Heart right ventricle (tissue), 16 donors: ENCODE data around the gene EMC9. TPM values are rescaled to one million over a fixed set of nuclear protein-coding genes. Genes with fewer than 3 reads are reported as not detected.

Source experiments
- ATAC-seq, 8 donors: fragments of 200-7000 bp; cut with Tn5 transposase; one replicate each; pipeline ENCODE4 v1.9.1; 2020; ENCODE audit warnings: mild to moderate bottlenecking in 8 of 8, moderate library complexity in 8 of 8, moderate number of reproducible peaks in 1 of 8
- DNase-seq, 2 donors: peaks; one replicate each; pipeline ENCODE4 v3.0.0-alpha.2; 2020
- H3K27ac ChIP-seq, 10 donors: fragments of 200-600 bp; sonication (generic) in 2 of 10; one replicate each; pipeline versions ENCODE4 v1.5.0 to v1.8.0; 2020 to 2022; ENCODE audit warnings: mild to moderate bottlenecking in 3 of 10
- H3K27me3 ChIP-seq, 7 donors: fragments of 200-600 bp; one replicate each; pipeline ENCODE4 v1.8.0; 2021 to 2022; ENCODE audit warnings: mild to moderate bottlenecking in 2 of 7
- H3K36me3 ChIP-seq, 9 donors: fragments of 200-600 bp; sonication (generic) in 1 of 9; one replicate each; pipeline versions ENCODE4 v1.5.0 to v1.8.0; 2020 to 2022; ENCODE audit warnings: mild to moderate bottlenecking in 2 of 9
- H3K4me1 ChIP-seq, 9 donors: fragments of 200-600 bp; sonication (generic) in 1 of 9; one replicate each; pipeline versions ENCODE4 v1.5.0 to v1.8.0; 2020 to 2022; ENCODE audit warnings: mild to moderate bottlenecking in 4 of 9
- H3K4me3 ChIP-seq, 10 donors: fragments of 200-600 bp; sonication (generic) in 2 of 10; one replicate each; pipeline versions ENCODE4 v1.5.0 to v1.8.0; 2020 to 2022; ENCODE audit warnings: mild to moderate bottlenecking in 7 of 10, moderate library complexity in 2 of 10
- H3K9me3 ChIP-seq, 11 donors: fragments of 200-600 bp in 10 of 11; sonication (generic) in 2 of 11; one replicate each; pipeline versions ENCODE4 v1.5.0 to v1.8.0; 2013 to 2022; ENCODE audit warnings: mild to moderate bottlenecking in 2 of 11, control low read depth in 1 of 11, moderate library complexity in 1 of 11
- CTCF ChIP-seq, 9 donors: fragments of 200-600 bp; sonication (generic) in 2 of 9; IDR thresholded peaks; one replicate each; pipeline versions ENCODE4 v1.5.0 to v1.8.0; 2021 to 2022; ENCODE audit warnings: antibody characterized with exemption in 9 of 9, mild to moderate bottlenecking in 5 of 9, moderate library complexity in 1 of 9
- WGBS, 2 donors: extraction: QIAGEN DNeasy Blood & Tissue Kit; methylation state at CpG; one replicate each; pipeline ENCODE4 v1.1.7; 2013; ENCODE audit warnings: inconsistent platforms in 1 of 2; 5-methylcytosine and 5-hydroxymethylcytosine counted together
- intact Hi-C, 10 donors: fragments of 100-400 bp; cut with DNase I; formaldehyde crosslinking; loops; one replicate each; pipeline versions ENCODE4 v1.11.1 to v1.14.2; 2022
- polyA plus RNA-seq, 2 donors: library from polyadenylated mRNA; stranded (reverse); fragments of 200-250 nt; gene quantifications; one replicate each; pipeline ENCODE4 v1.2.3, GENCODE V29; 2013
- total RNA-seq, 10 donors: library from RNA; stranded (reverse); fragmentation: NEBNext Ultra II Directional in 3 of 10; extraction: Animal tissue kit (Norgen Biotek cat#: 25700) in 3 of 10; gene quantifications; one replicate each; pipeline versions ENCODE4 v1.2.1 to v1.2.4, GENCODE V29; 2021 to 2023
- donor health status: Arrhythmogenic right ventricular cardiomyopathy.
- donor health status: ischemic (EF 13 %, LVEDD 7.1; RV severe dilation, severe dysfunction).
- donor health status: healthy with polysubstance abuse.
- donor health status: DM: no; HTN: yes; CAD: no.
- donor health status: DM: no; HTN: no; CAD: no.
- donor health status: ischemic (EF 25% LVEDD 6.9; RV normal size, moderate dysfunction).
- donor health status: ischemic (EF 25% LVEDD 5.7; RV mildly dilated, moderate dysfunction).
- donor health status: healthy.
- donor health status: DM: yes; HTN: yes; CAD: no.
- donor health status: Ischemic cardiomyopathy.
- donor health status: ischemic (EF 35%, LVEDD 5.7; RV mildly dilated, moderate dysfunction).
- donor health status: nonischemic (EF 11% LVEDD 7.7; RV severe dilation, severe dysfunction).
- donor health status: DM: yes; HTN: yes; CAD: no.
- donor health status: PGD.
- donor health status: ischemic (EF 29% LVEDD 5.4; RV normal size, mild dysfunction).
- donor health status: nonischemic (EF 23%, LVEDD 6.1; RV moderate dilation, normal function).

The EMC9 gene
- total and polyA plus RNA-seq, 12 donors: 10.2 to 44.3 (median 14.4) TPM

GRCh38 chr14:24093207-24093900 lies 48.0 kb downstream of the EMC9 start:
- peaks cover 0 to 8% (median 0%) of the 10 kb centered on the region in 9 donors for H3K36me3 ChIP-seq
- peaks cover 3 to 38% (median 21%) of the 10 kb centered on the region in 9 donors for H3K4me1 ChIP-seq
- TF ChIP-seq CTCF (IDR thresholded peaks at IDR 0.05): no peak
- 85 to 86% methylated on average over 19 of the region's 19 CpGs for whole genome bisulfite sequencing, 2 donors
- no peak for DNase-seq
- peak overlapping the region in 9 of 10 donors; percentile 61 to 94 (median 87) for H3K4me3 ChIP-seq
- H3K27ac ChIP-seq: peak overlapping the region in 9 of 10 donors; percentile 76 to 95 (median 91)
- ATAC-seq: peak in 1 of 8 donors; percentile 1
- intact Hi-C loops: loop anchor here in 5 of 10 donors (2.0 to 10.0 kb wide), 4 partner anchors 35 to 109 kb away; partner anchors contain the start of gene DHRS4L2 (in 1 of the 5)
- no peaks in the 10 kb centered on the region for H3K9me3 ChIP-seq
- no peaks in the 10 kb centered on the region for H3K27me3 ChIP-seq

- DNase-seq (no peak), ATAC-seq (no peak)
- intact Hi-C loops: loop anchor here in 5 of 10 donors (2.0 to 10.0 kb wide), 4 partner anchors 34 to 108 kb away; partner anchors contain the start of gene DHRS4L2 (in 1 of the 5)
- Histone ChIP-seq H3K27ac (peak overlapping the region in 2 of 10 donors; percentile 76 to 91), H3K4me3 (no peak overlapping the region), H3K9me3 (no peaks in the 10 kb centered on the region), H3K4me1 (peaks cover 3 to 38% (median 21%) of the 10 kb centered on the region in 9 donors), H3K27me3 (no peaks in the 10 kb centered on the region), H3K36me3 (peaks cover 0 to 1% (median 0%) of the 10 kb centered on the region in 9 donors)
- no peak for TF ChIP-seq CTCF (IDR thresholded peaks at IDR 0.05)
- WGBS, 2 donors: 85 to 91% methylated on average over 4 of the region's 4 CpGs
Measured at GRCh38 chr14:24092505-24093206, 48.7 kb downstream of the EMC9 start.

GRCh38 chr14:24092110-24092504 lies 49.3 kb downstream of the EMC9 start:
- H3K27ac ChIP-seq: peak overlapping the region in 1 of 10 donors; percentile 44
- DNase-seq: no peak
- no peak for ATAC-seq
- no peak for TF ChIP-seq CTCF (IDR thresholded peaks at IDR 0.05)
- peaks cover 3 to 38% (median 21%) of the 10 kb centered on the region in 9 donors for H3K4me1 ChIP-seq
- no peaks in the 10 kb centered on the region for H3K36me3 ChIP-seq
- H3K4me3 ChIP-seq: no peak overlapping the region
- intact Hi-C loops: loop anchor here in 5 of 10 donors (2.0 to 10.0 kb wide), 4 partner anchors 33 to 107 kb away; partner anchors contain the start of gene DHRS4L2 (in 1 of the 5)
- H3K9me3 ChIP-seq: no peaks in the 10 kb centered on the region
- no peaks in the 10 kb centered on the region for H3K27me3 ChIP-seq

GRCh38 chr14:24089890-24090289 lies 51.5 kb downstream of the EMC9 start:
- WGBS, 2 donors: 84 to 89% methylated on average over 6 of the region's 6 CpGs
- no peak for DNase-seq
- H3K4me1 ChIP-seq: peaks cover 0 to 30% (median 12%) of the 10 kb centered on the region in 9 donors
- H3K4me3 ChIP-seq: no peak overlapping the region
- H3K9me3 ChIP-seq: no peaks in the 10 kb centered on the region
- TF ChIP-seq CTCF (IDR thresholded peaks at IDR 0.05): no peak
- no peak for ATAC-seq
- H3K27me3 ChIP-seq: no peaks in the 10 kb centered on the region
- no peaks in the 10 kb centered on the region for H3K36me3 ChIP-seq
- intact Hi-C loops: loop anchor here in 9 of 10 donors (1.0 to 10.0 kb wide), 7 partner anchors 31 to 105 kb away; partner anchors contain the start of gene DHRS4L2 (in 2 of the 9)
- H3K27ac ChIP-seq: no peak overlapping the region
